Dendritic cell treated with granulocyte-macrophage colony-stimulating factor and Interleukin-4, amounts not matched to agents 40 ng/mL and 50 ng/mL, for 4 days (primary cell): Measurements from ENCODE around the gene IL10RB.
"Not testable (repeated sequence)": the region's sequence is repeated elsewhere in the genome, so short reads cannot be mapped to it uniquely, and the experiment has no call there.

ENCODE experiments used
- H3K27ac Mint-ChIP-seq: one replicate; pipeline ENCODE4 v1.8.0; 2022; ENCODE audit warnings: mild to moderate bottlenecking, mixed read lengths
- H3K27me3 Mint-ChIP-seq: one replicate; pipeline ENCODE4 v1.8.0; 2022; ENCODE audit warnings: mild to moderate bottlenecking, mixed read lengths
- H3K36me3 Mint-ChIP-seq: one replicate; pipeline ENCODE4 v1.8.0; 2022; ENCODE audit warnings: low read depth, mixed read lengths
- H3K4me1 Mint-ChIP-seq: one replicate; pipeline ENCODE4 v1.8.0; 2022; ENCODE audit warnings: low read depth, mixed read lengths
- H3K4me3 Mint-ChIP-seq: one replicate; pipeline ENCODE4 v1.8.0; 2022; ENCODE audit warnings: mild to moderate bottlenecking, moderate library complexity, mixed read lengths
- H3K9me3 Mint-ChIP-seq: one replicate; pipeline ENCODE4 v1.8.0; 2022; ENCODE audit warnings: mixed read lengths
- intact Hi-C: fragments of 100-400 bp; cut with micrococcal nuclease; formaldehyde crosslinking; loops from one replicate; pipeline ENCODE4 v1.15.0; 2022

IL10RB gene

GRCh38 chr21:33266050-33266788 is at the start of gene IL10RB:
Gene IL10RB, plus strand, starts transcription at chr21:33266367. Its CDS starts 99 bp downstream, at chr21:33266466.
- intact Hi-C loops: loop anchor here (5.0 to 10.0 kb wide), 2 partner anchors 34 to 59 kb away; partner anchors contain the start of gene IFNAR1
- Mint-ChIP-seq H3K4me3 (peak within 1 kb of the TSS; percentile 92), H3K27me3 (no peaks in the 10 kb centered on the region), H3K27ac (peak within 1 kb of the TSS; percentile 93), H3K4me1 (peaks cover 76% of the 10 kb centered on the region), H3K9me3 (no peaks in the 10 kb centered on the region), H3K36me3 (peaks cover 81% of the 10 kb centered on the region)

- H3K27me3 Mint-ChIP-seq: no peaks in the 10 kb centered on the region
- no peak overlapping the region for H3K4me3 Mint-ChIP-seq
- peaks cover 66% of the 10 kb centered on the region for H3K4me1 Mint-ChIP-seq
- peak overlapping the region; percentile 88 for H3K27ac Mint-ChIP-seq
- no peaks in the 10 kb centered on the region for H3K36me3 Mint-ChIP-seq
- intact Hi-C loops: no loop called here
- H3K9me3 Mint-ChIP-seq: peaks cover 7% of the 10 kb centered on the region
These were observed 49.0 kb upstream of the IL10RB start for GRCh38 chr21:33217138-33217520.

GRCh38 chr21:33219300-33219699 is 46.9 kb upstream of the IL10RB start:
- peaks cover 7% of the 10 kb centered on the region for H3K9me3 Mint-ChIP-seq
- H3K4me1 Mint-ChIP-seq: peaks cover 48% of the 10 kb centered on the region
- intact Hi-C loops: no loop called here
- H3K27me3 Mint-ChIP-seq: no peaks in the 10 kb centered on the region
- no peaks in the 10 kb centered on the region for H3K36me3 Mint-ChIP-seq
- H3K27ac Mint-ChIP-seq: no peak overlapping the region
- no peak overlapping the region for H3K4me3 Mint-ChIP-seq

- Mint-ChIP-seq H3K9me3 (peaks cover 7% of the 10 kb centered on the region), H3K27ac (no peak overlapping the region), H3K27me3 (no peaks in the 10 kb centered on the region), H3K4me3 (no peak overlapping the region), H3K36me3 (no peaks in the 10 kb centered on the region), H3K4me1 (peaks cover 47% of the 10 kb centered on the region)
- intact Hi-C loops: no loop called here
These were observed 46.2 kb upstream of the IL10RB start for GRCh38 chr21:33219954-33220353.

- H3K4me3 Mint-ChIP-seq, intact Hi-C loops, H3K9me3 Mint-ChIP-seq, H3K36me3 Mint-ChIP-seq, H3K27me3 Mint-ChIP-seq: not testable (repeated sequence)
- Mint-ChIP-seq H3K4me1 (peaks cover 19% of the 10 kb centered on the region), H3K27ac (peak overlapping the region; percentile 24)
These were observed 40.8 kb upstream of the IL10RB start for GRCh38 chr21:33225376-33225775.

- peaks cover 18% of the 10 kb centered on the region for H3K36me3 Mint-ChIP-seq
- no peak overlapping the region for H3K27ac Mint-ChIP-seq
- H3K27me3 Mint-ChIP-seq: no peaks in the 10 kb centered on the region
- peaks cover 41% of the 10 kb centered on the region for H3K4me1 Mint-ChIP-seq
- intact Hi-C loops: no loop called here
- no peak overlapping the region for H3K4me3 Mint-ChIP-seq
- H3K9me3 Mint-ChIP-seq: no peaks in the 10 kb centered on the region
These were observed 37.7 kb upstream of the IL10RB start for GRCh38 chr21:33228455-33228854.

GRCh38 chr21:33229099-33229783 is 36.9 kb upstream of the IL10RB start:
- H3K4me3 Mint-ChIP-seq: peak overlapping the region; percentile 61
- no peaks in the 10 kb centered on the region for H3K9me3 Mint-ChIP-seq
- H3K36me3 Mint-ChIP-seq: peaks cover 19% of the 10 kb centered on the region
- H3K4me1 Mint-ChIP-seq: peaks cover 45% of the 10 kb centered on the region
- H3K27ac Mint-ChIP-seq: peak overlapping the region; percentile 95
- H3K27me3 Mint-ChIP-seq: no peaks in the 10 kb centered on the region
- intact Hi-C loops: no loop called here

- Mint-ChIP-seq H3K4me1 (peaks cover 47% of the 10 kb centered on the region), H3K27ac (peak within 1 kb of the TSS; percentile 95)
- intact Hi-C loops: loop anchor here (5.0 kb wide), 1 partner anchor 37 kb away; the partner anchor contains the start of gene IL10RB
These were observed 36.2 kb upstream of the IL10RB start, which contains the start of gene IFNAR2 for GRCh38 chr21:33229784-33230544. Gene IFNAR2, plus strand, starts transcription at chr21:33229938. Its CDS starts 11,985 bp downstream, at chr21:33241923.

GRCh38 chr21:33230545-33231324 is 35.4 kb upstream of the IL10RB start:
- no peaks in the 10 kb centered on the region for H3K9me3 Mint-ChIP-seq
- peaks cover 24% of the 10 kb centered on the region for H3K36me3 Mint-ChIP-seq
- peak overlapping the region; percentile 95 for H3K27ac Mint-ChIP-seq
- H3K4me3 Mint-ChIP-seq: peak overlapping the region; percentile 92
- peaks cover 50% of the 10 kb centered on the region for H3K4me1 Mint-ChIP-seq
- intact Hi-C loops: loop anchor here (5.0 kb wide), 1 partner anchor 37 kb away; the partner anchor contains the start of gene IL10RB
- H3K27me3 Mint-ChIP-seq: no peaks in the 10 kb centered on the region

More at GRCh38 chr21:33229784-33230544, 36.2 kb upstream of the IL10RB start, which contains the start of gene IFNAR2:
- peak within 1 kb of the TSS; percentile 92 for H3K4me3 Mint-ChIP-seq
- H3K9me3 Mint-ChIP-seq: no peaks in the 10 kb centered on the region
- peaks cover 24% of the 10 kb centered on the region for H3K36me3 Mint-ChIP-seq
- H3K27me3 Mint-ChIP-seq: no peaks in the 10 kb centered on the region

- Mint-ChIP-seq H3K4me3 (peak overlapping the region; percentile 76), H3K27me3 (no peaks in the 10 kb centered on the region), H3K36me3 (peaks cover 29% of the 10 kb centered on the region), H3K4me1 (peaks cover 55% of the 10 kb centered on the region), H3K27ac (peak overlapping the region; percentile 95), H3K9me3 (no peaks in the 10 kb centered on the region)
- intact Hi-C loops: loop anchor here (5.0 kb wide), 1 partner anchor 36 kb away; the partner anchor contains the start of gene IL10RB
These were observed 34.6 kb upstream of the IL10RB start for GRCh38 chr21:33231526-33231925.

GRCh38 chr21:33232291-33233034 is 33.7 kb upstream of the IL10RB start:
- no peaks in the 10 kb centered on the region for H3K27me3 Mint-ChIP-seq
- intact Hi-C loops: loop anchor here (5.0 kb wide), 1 partner anchor 35 kb away; the partner anchor contains the start of gene IL10RB
- peaks cover 36% of the 10 kb centered on the region for H3K36me3 Mint-ChIP-seq
- peak overlapping the region; percentile 76 for H3K4me3 Mint-ChIP-seq
- H3K27ac Mint-ChIP-seq: peak overlapping the region; percentile 95
- H3K4me1 Mint-ChIP-seq: peaks cover 64% of the 10 kb centered on the region
- H3K9me3 Mint-ChIP-seq: no peaks in the 10 kb centered on the region

GRCh38 chr21:33234635-33235520 is 31.3 kb upstream of the IL10RB start:
- H3K27me3 Mint-ChIP-seq: no peaks in the 10 kb centered on the region
- H3K4me1 Mint-ChIP-seq: peaks cover 78% of the 10 kb centered on the region
- intact Hi-C loops: loop anchor here (5.0 kb wide), 2 partner anchors 32 to 33 kb away; partner anchors contain the start of gene IL10RB
- H3K27ac Mint-ChIP-seq: peak overlapping the region; percentile 59
- H3K4me3 Mint-ChIP-seq: no peak overlapping the region
- H3K36me3 Mint-ChIP-seq: peaks cover 36% of the 10 kb centered on the region
- H3K9me3 Mint-ChIP-seq: no peaks in the 10 kb centered on the region
